Choroid plexus epithelial cell (primary cell): Measurements from ENCODE around the gene DCBLD1.
A peak's percentile ranks its signal among the peaks of the same experiment; 100 is the strongest.

Source experiments
- DNase-seq: peaks from one replicate; pipeline ENCODE4 v3.0.0-alpha.2; 2010; ENCODE audit warnings: low read depth
- H3K4me3 ChIP-seq: 2 replicates; pipeline ENCODE4 v1.5.1; 2011; ENCODE audit warnings: low read depth, mild to moderate bottlenecking, control low read depth, low read length, moderate library complexity
- CTCF ChIP-seq: conservative IDR thresholded peaks from 2 replicates; pipeline ENCODE4 v1.5.1; 2011; ENCODE audit warnings: low read depth, mild to moderate bottlenecking, control low read depth, inconsistent platforms, low read length, moderate library complexity

DCBLD1 gene

GRCh38 chr6:117591405-117591804, 108.9 kb downstream of the DCBLD1 start:
- TF ChIP-seq CTCF = no peak
- H3K4me3 ChIP-seq = no peak overlapping the region
- DNase-seq = peak; percentile 41

- no peak overlapping the region for H3K4me3 ChIP-seq
- TF ChIP-seq CTCF = no peak
- no peak for DNase-seq
These were observed 110.7 kb downstream of the DCBLD1 start for GRCh38 chr6:117592983-117593759.

- no peak for DNase-seq
- no peak for TF ChIP-seq CTCF
- H3K4me3 ChIP-seq = no peak overlapping the region
These were observed 112.8 kb downstream of the DCBLD1 start for GRCh38 chr6:117595099-117595923.

GRCh38 chr6:117597755-117598154, 115.3 kb downstream of the DCBLD1 start:
- DNase-seq = no peak
- TF ChIP-seq CTCF = no peak
- H3K4me3 ChIP-seq = no peak overlapping the region
